Measurements from ENCODE around the gene MAN2B1.

GRCh38 chr19:12711187-12711586, 44.6 kb upstream of the MAN2B1 start:
- TF ChIP-seq CTCF (IDR thresholded peaks at IDR 0.05 in 4 of 5, conservative IDR thresholded peaks at IDR 0.05 in 1 of 5) = no peak
- TF ChIP-seq POLR2A (IDR thresholded peaks at IDR 0.05) = no peak
